H1 (cell line): ENCODE measurements around the gene FAM186B.

ENCODE experiments used
- ATF2 ChIP-seq: IDR thresholded peaks from 2 replicates; pipeline ENCODE4 v1.6.1; 2012; ENCODE audit warnings: low read length, inconsistent platforms
- BACH1 ChIP-seq: IDR thresholded peaks from 2 replicates; pipeline ENCODE4 v1.6.1; 2012; ENCODE audit warnings: low read length, improper control_type of control experiment
- CHD1 ChIP-seq: IDR thresholded peaks from 2 replicates; pipeline ENCODE4 v1.6.1; 2012; ENCODE audit warnings: low read depth, low read length, improper control_type of control experiment
- EP300 ChIP-seq, 2 experiments: IDR thresholded peaks; 1 replicate in 1 of 2; 2 replicates in 1 of 2; pipeline ENCODE4 v1.6.1; 2011 to 2012; ENCODE audit warnings: low read depth in 2 of 2, low read length in 2 of 2, mild to moderate bottlenecking in 2 of 2, borderline replicate concordance in 1 of 2, inconsistent platforms in 1 of 2, moderate library complexity in 1 of 2
- EZH2 ChIP-seq: fragments of 200-600 bp; sonication (generic); IDR thresholded peaks from 2 replicates; pipeline ENCODE4 v1.7.1; 2012; ENCODE audit warnings: low read depth, mild to moderate bottlenecking, moderate library complexity, low read length, inconsistent platforms; ENCODE audit not compliant: severe bottlenecking
- NANOG ChIP-seq: IDR thresholded peaks from 2 replicates; pipeline ENCODE4 v1.6.1; 2011; ENCODE audit warnings: low read length, low read depth, mild to moderate bottlenecking, inconsistent platforms; ENCODE audit not compliant: insufficient read depth, poor library complexity, severe bottlenecking
- PHF8 ChIP-seq: fragments of 200-600 bp; sonication (generic); conservative IDR thresholded peaks from 2 replicates; pipeline ENCODE4 v1.7.1; 2012; ENCODE audit warnings: low read depth, mild to moderate bottlenecking, inconsistent platforms, low read length, moderate library complexity
- POLR2AphosphoS5 ChIP-seq: IDR thresholded peaks from 2 replicates; pipeline ENCODE4 v1.6.1; 2011; ENCODE audit warnings: low read depth, low read length
- RBBP5 ChIP-seq: IDR thresholded peaks from 2 replicates; pipeline ENCODE4 v1.7.1; 2012; ENCODE audit warnings: low read depth, mild to moderate bottlenecking, inconsistent platforms, low read length, moderate library complexity, borderline replicate concordance
- RXRA ChIP-seq: IDR thresholded peaks from 2 replicates; pipeline ENCODE4 v1.6.1; 2011; ENCODE audit warnings: low read depth, mild to moderate bottlenecking, low read length, moderate library complexity; ENCODE audit not compliant: insufficient read depth
- ZNF274 ChIP-seq: IDR thresholded peaks from 2 replicates; pipeline ENCODE4 v1.7.0; 2012; ENCODE audit warnings: low read length, borderline replicate concordance; ENCODE audit errors: extremely low read depth
- TF ChIP-seq, protein P1 (sequence below), 3 experiments: IDR thresholded peaks; 1 replicate in 2 of 3; 2 replicates in 1 of 3; pipeline versions ENCODE4 v1.5.1 to v1.6.1; 2011; ENCODE audit warnings: low read length in 3 of 3, mild to moderate bottlenecking in 3 of 3, inconsistent platforms in 2 of 3, low read depth in 1 of 3, moderate library complexity in 1 of 3; ENCODE audit not compliant: insufficient read depth in 1 of 3; ENCODE audit errors: control extremely low read depth in 1 of 3

DNA sequence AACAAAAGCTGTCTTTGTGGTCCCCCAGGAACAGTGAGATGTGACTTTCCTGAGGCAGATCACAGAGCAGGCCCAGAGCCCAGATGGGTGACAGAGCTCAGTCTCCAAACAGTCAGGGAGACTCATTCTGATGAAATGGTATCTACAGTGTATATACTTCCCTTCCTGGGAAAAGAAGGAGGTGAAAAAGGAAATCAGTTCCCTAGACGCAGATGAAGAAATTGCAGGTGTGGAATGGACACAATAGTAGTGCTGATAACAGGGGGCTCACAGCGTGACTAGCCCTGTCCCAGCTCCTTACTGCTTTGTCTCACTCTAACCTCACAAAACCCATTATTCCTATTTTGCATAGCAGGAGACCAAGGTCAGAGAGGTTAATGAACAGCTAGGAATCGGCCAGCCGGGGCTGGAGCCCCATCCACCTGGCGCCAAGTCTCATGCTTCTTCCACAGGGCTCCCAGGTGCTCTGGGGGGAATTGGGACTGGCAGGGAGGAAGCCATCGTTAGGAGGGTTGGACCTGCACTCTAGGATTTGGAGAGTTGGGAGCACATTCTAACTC is 54.7 kb downstream of the FAM186B start:
- TF ChIP-seq BACH1 = no peak
- TF ChIP-seq, protein P1, sequence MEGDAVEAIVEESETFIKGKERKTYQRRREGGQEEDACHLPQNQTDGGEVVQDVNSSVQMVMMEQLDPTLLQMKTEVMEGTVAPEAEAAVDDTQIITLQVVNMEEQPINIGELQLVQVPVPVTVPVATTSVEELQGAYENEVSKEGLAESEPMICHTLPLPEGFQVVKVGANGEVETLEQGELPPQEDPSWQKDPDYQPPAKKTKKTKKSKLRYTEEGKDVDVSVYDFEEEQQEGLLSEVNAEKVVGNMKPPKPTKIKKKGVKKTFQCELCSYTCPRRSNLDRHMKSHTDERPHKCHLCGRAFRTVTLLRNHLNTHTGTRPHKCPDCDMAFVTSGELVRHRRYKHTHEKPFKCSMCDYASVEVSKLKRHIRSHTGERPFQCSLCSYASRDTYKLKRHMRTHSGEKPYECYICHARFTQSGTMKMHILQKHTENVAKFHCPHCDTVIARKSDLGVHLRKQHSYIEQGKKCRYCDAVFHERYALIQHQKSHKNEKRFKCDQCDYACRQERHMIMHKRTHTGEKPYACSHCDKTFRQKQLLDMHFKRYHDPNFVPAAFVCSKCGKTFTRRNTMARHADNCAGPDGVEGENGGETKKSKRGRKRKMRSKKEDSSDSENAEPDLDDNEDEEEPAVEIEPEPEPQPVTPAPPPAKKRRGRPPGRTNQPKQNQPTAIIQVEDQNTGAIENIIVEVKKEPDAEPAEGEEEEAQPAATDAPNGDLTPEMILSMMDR (IDR thresholded peaks at IDR 0.05; ENCODE audit: control extremely low read depth in 1 of 3, insufficient read depth in 1 of 3, low read depth in 1 of 3, low read length in 3 of 3) = no peak
- no peak for TF ChIP-seq RBBP5
- TF ChIP-seq ATF2 = no peak
- TF ChIP-seq EZH2 = no peak
- no peak for TF ChIP-seq PHF8
- no peak for TF ChIP-seq RXRA
- TF ChIP-seq EP300 (IDR thresholded peaks at IDR 0.05; ENCODE audit: borderline replicate concordance in 1 of 2, low read depth in 2 of 2, low read length in 2 of 2) = no peak
- TF ChIP-seq CHD1 = no peak
- no peak for TF ChIP-seq POLR2AphosphoS5
- TF ChIP-seq NANOG = no peak
- TF ChIP-seq ZNF274 = no peak
